ENCODE results near the gene LAT. TPM values are rescaled to one million over a fixed set of nuclear protein-coding genes. Genes with fewer than 3 reads are reported as not detected.
"Not testable (repeated sequence)": the region's sequence is repeated elsewhere in the genome, so short reads cannot be mapped to it uniquely, and the experiment has no call there.

The LAT gene
- total RNA-seq, 3 donors from 2014 or later: 241 to 262 (median 259) TPM

GRCh38 chr16:28984091-28984490 lies 761 bp upstream of the LAT start:
- H3K4me3 Mint-ChIP-seq: peak overlapping the region; percentile 71
- H3K36me3 Mint-ChIP-seq (ENCODE audit: insufficient read depth): peaks cover 47% of the 10 kb centered on the region
- H3K9me3 Mint-ChIP-seq: peaks cover 7% of the 10 kb centered on the region
- ATAC-seq (no peak), DNase-seq (no peak)
- H3K4me1 Mint-ChIP-seq (ENCODE audit: low read depth): peaks cover 37% of the 10 kb centered on the region
- H3K27me3 Mint-ChIP-seq (ENCODE audit: low read depth): no peaks in the 10 kb centered on the region

GRCh38 chr16:28985211-28986041 lies 574 bp downstream of the LAT start:
- Mint-ChIP-seq H3K4me1 (ENCODE audit: low read depth) (peaks cover 48% of the 10 kb centered on the region), H3K27me3 (ENCODE audit: low read depth) (no peaks in the 10 kb centered on the region), H3K9me3 (peaks cover 7% of the 10 kb centered on the region), H3K4me3 (peak overlapping the region; percentile 96), H3K36me3 (ENCODE audit: insufficient read depth) (peaks cover 53% of the 10 kb centered on the region)
- ATAC-seq: peak; percentile 9 to 30
- DNase-seq: no peak

GRCh38 chr16:28986046-28986445 lies 1.2 kb downstream of the LAT start:
- peaks cover 7% of the 10 kb centered on the region for H3K9me3 Mint-ChIP-seq
- no peak for ATAC-seq
- H3K36me3 Mint-ChIP-seq (ENCODE audit: insufficient read depth): peaks cover 55% of the 10 kb centered on the region
- DNase-seq: no peak
- no peaks in the 10 kb centered on the region for H3K27me3 Mint-ChIP-seq (ENCODE audit: low read depth)
- H3K4me3 Mint-ChIP-seq: peak overlapping the region; percentile 96
- H3K4me1 Mint-ChIP-seq (ENCODE audit: low read depth): peaks cover 54% of the 10 kb centered on the region

GRCh38 chr16:28986492-28986891 lies 1.6 kb downstream of the LAT start:
- Mint-ChIP-seq H3K4me3 (peak overlapping the region; percentile 96), H3K36me3 (ENCODE audit: insufficient read depth) (peaks cover 53% of the 10 kb centered on the region), H3K4me1 (ENCODE audit: low read depth) (peaks cover 56% of the 10 kb centered on the region), H3K27me3 (ENCODE audit: low read depth) (no peaks in the 10 kb centered on the region), H3K9me3 (peaks cover 7% of the 10 kb centered on the region)
- no peak for DNase-seq
- ATAC-seq: no peak

- peak overlapping the region; percentile 96 for H3K4me3 Mint-ChIP-seq
- no peaks in the 10 kb centered on the region for H3K27me3 Mint-ChIP-seq (ENCODE audit: low read depth)
- H3K4me1 Mint-ChIP-seq (ENCODE audit: low read depth): peaks cover 60% of the 10 kb centered on the region
- H3K9me3 Mint-ChIP-seq: peaks cover 7% of the 10 kb centered on the region
- DNase-seq (no peak), ATAC-seq (no peak)
- peaks cover 46% of the 10 kb centered on the region for H3K36me3 Mint-ChIP-seq (ENCODE audit: insufficient read depth)
Observed at GRCh38 chr16:28987170-28987853, 2.5 kb downstream of the LAT start.

GRCh38 chr16:28989363-28989762 lies 4.5 kb downstream of the LAT start:
- H3K4me1 Mint-ChIP-seq (ENCODE audit: low read depth): peaks cover 52% of the 10 kb centered on the region
- H3K9me3 Mint-ChIP-seq: peaks cover 7% of the 10 kb centered on the region
- H3K4me3 Mint-ChIP-seq: peak overlapping the region; percentile 59
- no peak for DNase-seq
- H3K27me3 Mint-ChIP-seq (ENCODE audit: low read depth): no peaks in the 10 kb centered on the region
- ATAC-seq: no peak
- peaks cover 31% of the 10 kb centered on the region for H3K36me3 Mint-ChIP-seq (ENCODE audit: insufficient read depth)

- H3K4me3 Mint-ChIP-seq: peak overlapping the region; percentile 75
- H3K36me3 Mint-ChIP-seq (ENCODE audit: insufficient read depth): peaks cover 29% of the 10 kb centered on the region
- H3K27me3 Mint-ChIP-seq (ENCODE audit: low read depth): no peaks in the 10 kb centered on the region
- ATAC-seq: peak; percentile 86 to 88
- peak; percentile 68 for DNase-seq
- peaks cover 49% of the 10 kb centered on the region for H3K4me1 Mint-ChIP-seq (ENCODE audit: low read depth)
- peaks cover 7% of the 10 kb centered on the region for H3K9me3 Mint-ChIP-seq
Observed at GRCh38 chr16:28990375-28991040, 5.7 kb downstream of the LAT start.

GRCh38 chr16:28991687-28992086 lies 6.8 kb downstream of the LAT start:
- H3K4me3 Mint-ChIP-seq: no peak overlapping the region
- H3K36me3 Mint-ChIP-seq (ENCODE audit: insufficient read depth): peaks cover 28% of the 10 kb centered on the region
- H3K9me3 Mint-ChIP-seq: peaks cover 7% of the 10 kb centered on the region
- DNase-seq (no peak), ATAC-seq (no peak)
- H3K27me3 Mint-ChIP-seq (ENCODE audit: low read depth): no peaks in the 10 kb centered on the region
- H3K4me1 Mint-ChIP-seq (ENCODE audit: low read depth): peaks cover 49% of the 10 kb centered on the region

GRCh38 chr16:28992496-28992895 lies 7.6 kb downstream of the LAT start:
- no peak overlapping the region for H3K4me3 Mint-ChIP-seq
- H3K4me1 Mint-ChIP-seq (ENCODE audit: low read depth): peaks cover 45% of the 10 kb centered on the region
- no peak for ATAC-seq
- no peaks in the 10 kb centered on the region for H3K27me3 Mint-ChIP-seq (ENCODE audit: low read depth)
- peaks cover under 1% of the 10 kb centered on the region for H3K9me3 Mint-ChIP-seq
- no peak for DNase-seq
- peaks cover 20% of the 10 kb centered on the region for H3K36me3 Mint-ChIP-seq (ENCODE audit: insufficient read depth)

GRCh38 chr16:28998837-28999236 lies 14.0 kb downstream of the LAT start:
- no peaks in the 10 kb centered on the region for H3K9me3 Mint-ChIP-seq
- DNase-seq: no peak
- H3K4me3 Mint-ChIP-seq: no peak overlapping the region
- no peak for ATAC-seq
- no peaks in the 10 kb centered on the region for H3K27me3 Mint-ChIP-seq (ENCODE audit: low read depth)
- H3K36me3 Mint-ChIP-seq (ENCODE audit: insufficient read depth): no peaks in the 10 kb centered on the region
- peaks cover 10% of the 10 kb centered on the region for H3K4me1 Mint-ChIP-seq (ENCODE audit: low read depth)

- Mint-ChIP-seq H3K27me3 (ENCODE audit: low read depth) (no peaks in the 10 kb centered on the region), H3K9me3 (no peaks in the 10 kb centered on the region), H3K36me3 (ENCODE audit: insufficient read depth) (no peaks in the 10 kb centered on the region), H3K4me1 (ENCODE audit: low read depth) (peaks cover 9% of the 10 kb centered on the region), H3K4me3 (no peak overlapping the region)
- no peak for ATAC-seq
- DNase-seq: no peak
Observed at GRCh38 chr16:28999577-28999976, 14.7 kb downstream of the LAT start.

GRCh38 chr16:29000019-29000418 lies 15.2 kb downstream of the LAT start:
- no peak for DNase-seq
- Mint-ChIP-seq H3K4me3 (no peak overlapping the region), H3K4me1 (ENCODE audit: low read depth) (peaks cover 12% of the 10 kb centered on the region), H3K9me3 (no peaks in the 10 kb centered on the region), H3K36me3 (ENCODE audit: insufficient read depth) (no peaks in the 10 kb centered on the region), H3K27me3 (ENCODE audit: low read depth) (no peaks in the 10 kb centered on the region)
- ATAC-seq: no peak

GRCh38 chr16:29004496-29005139 lies 19.8 kb downstream of the LAT start:
- H3K9me3 Mint-ChIP-seq; H3K27me3 Mint-ChIP-seq (ENCODE audit: low read depth); DNase-seq; ATAC-seq; H3K36me3 Mint-ChIP-seq (ENCODE audit: insufficient read depth): not testable (repeated sequence)
- H3K4me1 Mint-ChIP-seq (ENCODE audit: low read depth): peaks cover 34% of the 10 kb centered on the region
- peak overlapping the region; percentile 30 for H3K4me3 Mint-ChIP-seq
